Activated CD4-positive, CD25-positive, alpha-beta regulatory T cell treated with anti-CD3 and anti-CD28 coated beads, Interleukin-2, amount 50 U/mL, for 24 hours (primary cell): ENCODE measurements around the gene TECR.
"Not testable (repeated sequence)": the region's sequence is repeated elsewhere in the genome, so short reads cannot be mapped to it uniquely, and the experiment has no call there.

Experiments used
- ATAC-seq, 2 donors: fragments of 150-1000 bp; cut with Tn5 transposase; one replicate each; pipeline ENCODE4 v1.10.0; 2021; ENCODE audit warnings: mild to moderate bottlenecking in 1 of 2, moderate library complexity in 1 of 2

TECR gene

GRCh38 chr19:14540741-14541525 is 11.5 kb downstream of the TECR start:
- ATAC-seq, result no peak

GRCh38 chr19:14541979-14542378 is 12.6 kb downstream of the TECR start:
- not testable (repeated sequence) for ATAC-seq

GRCh38 chr19:14542711-14543328 is 13.4 kb downstream of the TECR start:
- peak; percentile 67 to 68 for ATAC-seq

- ATAC-seq, result no peak
Measured at GRCh38 chr19:14544047-14544446, 14.7 kb downstream of the TECR start.

GRCh38 chr19:14544977-14545715 is 15.8 kb downstream of the TECR start:
- no peak for ATAC-seq

GRCh38 chr19:14545716-14546082 is 16.3 kb downstream of the TECR start:
- ATAC-seq, result no peak

GRCh38 chr19:14550201-14550754 is 20.9 kb downstream of the TECR start:
- ATAC-seq, result no peak

GRCh38 chr19:14551134-14552005 is 22.0 kb downstream of the TECR start:
- peak; percentile 91 to 95 for ATAC-seq

GRCh38 chr19:14552006-14552360 is 22.6 kb downstream of the TECR start:
- not testable (repeated sequence) for ATAC-seq

- ATAC-seq, result no peak
Measured at GRCh38 chr19:14553042-14553938, 23.9 kb downstream of the TECR start.

- no peak for ATAC-seq
Measured at GRCh38 chr19:14553939-14554243, 24.5 kb downstream of the TECR start.

GRCh38 chr19:14554382-14554812 is 25.0 kb downstream of the TECR start:
- no peak for ATAC-seq

GRCh38 chr19:14555918-14556661 is 26.7 kb downstream of the TECR start:
- no peak for ATAC-seq

- peak; percentile 85 to 90 for ATAC-seq
Measured at GRCh38 chr19:14556662-14557188, 27.3 kb downstream of the TECR start.

GRCh38 chr19:14558370-14559066 is 29.1 kb downstream of the TECR start:
- no peak for ATAC-seq

GRCh38 chr19:14559916-14560775 is 30.8 kb downstream of the TECR start:
- no peak for ATAC-seq

GRCh38 chr19:14560776-14561108 is 31.3 kb downstream of the TECR start:
- ATAC-seq, result no peak

GRCh38 chr19:14561249-14561648 is 31.9 kb downstream of the TECR start:
- ATAC-seq, result no peak

- ATAC-seq, result no peak
Measured at GRCh38 chr19:14561847-14562351, 32.5 kb downstream of the TECR start.
